Tibial artery (tissue), 4 donors: ENCODE data around the gene KCNK1.

Experiments
- DNase-seq, 2 donors: peaks; one replicate each; pipeline ENCODE4 v3.0.0-alpha.2; 2019
- H3K27ac ChIP-seq, 2 donors: fragments of 200-600 bp; sonication (generic) in 1 of 2; 1 replicate in 1 of 2; 2 replicates in 1 of 2; pipeline ENCODE4 v1.5.1; 2018 to 2019; ENCODE audit warnings: mild to moderate bottlenecking in 1 of 2
- H3K27me3 ChIP-seq, 2 donors: fragments of 200-600 bp; sonication (generic) in 1 of 2; one replicate each; pipeline versions ENCODE4 v1.5.1 to v1.6.0; 2016 to 2019
- H3K36me3 ChIP-seq, 3 donors: fragments of 200-600 bp; sonication (generic) in 2 of 3; one replicate each; pipeline ENCODE4 v1.5.1; 2016 to 2019; ENCODE audit warnings: mild to moderate bottlenecking in 2 of 3
- H3K4me1 ChIP-seq, 4 donors: fragments of 200-600 bp; sonication (generic) in 2 of 4; 1 replicate in 3 of 4; 2 replicates in 1 of 4; pipeline ENCODE4 v1.5.1; 2016 to 2019
- H3K4me3 ChIP-seq, 2 donors: fragments of 200-600 bp; sonication (generic) in 1 of 2; 1 replicate in 1 of 2; 2 replicates in 1 of 2; pipeline ENCODE4 v1.5.1; 2018 to 2019; ENCODE audit warnings: mild to moderate bottlenecking in 2 of 2
- H3K9me3 ChIP-seq, 3 donors: fragments of 200-600 bp; sonication (generic) in 1 of 3; one replicate each; pipeline ENCODE4 v1.5.1; 2016 to 2019
- intact Hi-C: fragments of 100-400 bp; cut with DNase I; formaldehyde crosslinking; loops from one replicate; pipeline ENCODE4 v1.15.0; 2023; ENCODE audit warnings: low total_unique reads
- TF ChIP-seq, protein P1 (sequence below), 2 experiments: fragments of 200-600 bp in 1 of 2; fragments of 450-650 bp in 1 of 2; IDR thresholded peaks; one replicate each; pipeline ENCODE4 v1.5.1; 2017 to 2019; ENCODE audit warnings: antibody characterized with exemption in 2 of 2, mild to moderate bottlenecking in 1 of 2, moderate library complexity in 1 of 2

The KCNK1 gene

DNA sequence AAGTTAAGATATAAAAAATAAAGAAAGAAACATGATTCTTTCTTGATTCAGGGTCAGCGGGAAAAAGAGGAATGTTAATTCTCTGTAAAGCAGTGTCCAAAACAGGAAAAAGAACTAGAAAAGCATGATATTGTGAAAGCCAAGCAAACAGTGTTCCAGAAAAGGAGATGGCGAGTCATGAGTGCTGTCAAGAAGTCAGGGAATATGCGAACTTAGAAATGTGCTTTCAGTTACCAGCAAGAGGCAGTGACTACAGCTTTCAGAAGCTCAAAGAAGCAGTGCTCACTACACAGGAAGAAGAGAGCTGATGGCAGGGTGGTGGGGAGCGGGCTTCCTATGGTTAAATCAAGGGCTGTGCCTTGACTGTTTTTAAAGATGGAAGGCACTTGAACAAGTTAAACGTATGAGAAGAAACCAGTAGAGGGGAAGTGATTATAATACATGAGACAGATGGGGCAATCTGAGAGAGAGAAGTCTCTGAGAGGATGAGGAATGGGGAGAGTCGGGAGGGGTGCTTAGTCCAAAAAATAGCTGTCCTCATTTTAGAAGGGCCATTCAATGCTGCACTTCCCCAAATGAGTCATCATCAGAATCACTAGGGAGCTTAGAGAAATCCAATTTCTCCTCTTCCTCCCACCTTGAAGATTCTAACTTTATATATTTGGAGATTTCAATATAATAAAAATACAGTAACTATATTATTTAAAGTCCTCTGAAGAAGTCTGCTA is 90.4 kb downstream of the KCNK1 start:
- TF ChIP-seq, protein P1, sequence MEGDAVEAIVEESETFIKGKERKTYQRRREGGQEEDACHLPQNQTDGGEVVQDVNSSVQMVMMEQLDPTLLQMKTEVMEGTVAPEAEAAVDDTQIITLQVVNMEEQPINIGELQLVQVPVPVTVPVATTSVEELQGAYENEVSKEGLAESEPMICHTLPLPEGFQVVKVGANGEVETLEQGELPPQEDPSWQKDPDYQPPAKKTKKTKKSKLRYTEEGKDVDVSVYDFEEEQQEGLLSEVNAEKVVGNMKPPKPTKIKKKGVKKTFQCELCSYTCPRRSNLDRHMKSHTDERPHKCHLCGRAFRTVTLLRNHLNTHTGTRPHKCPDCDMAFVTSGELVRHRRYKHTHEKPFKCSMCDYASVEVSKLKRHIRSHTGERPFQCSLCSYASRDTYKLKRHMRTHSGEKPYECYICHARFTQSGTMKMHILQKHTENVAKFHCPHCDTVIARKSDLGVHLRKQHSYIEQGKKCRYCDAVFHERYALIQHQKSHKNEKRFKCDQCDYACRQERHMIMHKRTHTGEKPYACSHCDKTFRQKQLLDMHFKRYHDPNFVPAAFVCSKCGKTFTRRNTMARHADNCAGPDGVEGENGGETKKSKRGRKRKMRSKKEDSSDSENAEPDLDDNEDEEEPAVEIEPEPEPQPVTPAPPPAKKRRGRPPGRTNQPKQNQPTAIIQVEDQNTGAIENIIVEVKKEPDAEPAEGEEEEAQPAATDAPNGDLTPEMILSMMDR (IDR thresholded peaks at IDR 0.05), result no peak
- H3K36me3 ChIP-seq, result no peaks in the 10 kb centered on the region
- DNase-seq, result no peak
- H3K4me1 ChIP-seq, result peaks cover 0 to 23% (median 17%) of the 10 kb centered on the region in 4 donors
- no peaks in the 10 kb centered on the region for H3K27me3 ChIP-seq
- no peaks in the 10 kb centered on the region for H3K9me3 ChIP-seq
- intact Hi-C loops, result no loop called here
- no peak overlapping the region for H3K4me3 ChIP-seq
- H3K27ac ChIP-seq, result no peak overlapping the region

DNA sequence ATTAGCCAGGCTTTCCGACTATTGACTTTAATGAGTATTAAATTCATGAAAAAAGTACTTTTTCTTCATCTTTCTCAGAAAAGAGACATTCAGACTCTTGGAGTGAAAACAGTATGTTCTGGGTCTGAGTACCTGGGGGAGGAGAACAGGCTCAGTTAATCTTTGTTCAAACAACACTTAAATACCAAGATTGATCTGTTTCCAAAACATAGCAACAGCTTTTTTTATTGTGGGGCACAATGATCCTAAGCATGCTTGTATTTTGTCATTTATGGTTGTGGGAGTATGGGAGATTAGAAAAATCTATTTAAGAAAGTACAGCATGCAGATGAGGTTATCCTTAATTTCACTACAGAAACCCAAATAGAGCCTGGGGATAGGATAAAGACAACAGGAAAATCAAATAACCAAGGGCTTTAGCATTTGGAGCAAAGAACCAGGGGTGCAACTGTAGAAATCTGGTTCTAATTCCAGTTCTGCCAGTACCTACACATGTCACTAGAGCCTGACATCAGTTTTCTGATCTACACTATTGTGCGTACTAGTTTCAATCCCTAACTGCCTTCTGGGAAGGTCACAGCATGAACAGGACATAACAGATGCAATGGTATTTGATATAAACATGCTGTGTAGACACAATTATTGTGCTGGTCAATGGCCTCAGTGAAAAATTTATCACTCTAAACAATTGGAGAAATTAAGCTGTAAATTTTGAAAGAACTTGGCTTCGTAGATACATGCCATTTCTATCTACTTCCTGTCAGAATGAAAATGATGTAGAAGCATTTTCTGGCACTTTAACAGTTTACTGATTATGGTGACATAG is 91.2 kb downstream of the KCNK1 start:
- Histone ChIP-seq H3K27ac (no peak overlapping the region), H3K27me3 (no peaks in the 10 kb centered on the region), H3K4me1 (peaks cover 0 to 23% (median 17%) of the 10 kb centered on the region in 4 donors), H3K36me3 (no peaks in the 10 kb centered on the region), H3K9me3 (no peaks in the 10 kb centered on the region), H3K4me3 (no peak overlapping the region)
- TF ChIP-seq, protein P1 (IDR thresholded peaks at IDR 0.05), result no peak
- DNase-seq, result no peak
- intact Hi-C loops, result no loop called here

DNA sequence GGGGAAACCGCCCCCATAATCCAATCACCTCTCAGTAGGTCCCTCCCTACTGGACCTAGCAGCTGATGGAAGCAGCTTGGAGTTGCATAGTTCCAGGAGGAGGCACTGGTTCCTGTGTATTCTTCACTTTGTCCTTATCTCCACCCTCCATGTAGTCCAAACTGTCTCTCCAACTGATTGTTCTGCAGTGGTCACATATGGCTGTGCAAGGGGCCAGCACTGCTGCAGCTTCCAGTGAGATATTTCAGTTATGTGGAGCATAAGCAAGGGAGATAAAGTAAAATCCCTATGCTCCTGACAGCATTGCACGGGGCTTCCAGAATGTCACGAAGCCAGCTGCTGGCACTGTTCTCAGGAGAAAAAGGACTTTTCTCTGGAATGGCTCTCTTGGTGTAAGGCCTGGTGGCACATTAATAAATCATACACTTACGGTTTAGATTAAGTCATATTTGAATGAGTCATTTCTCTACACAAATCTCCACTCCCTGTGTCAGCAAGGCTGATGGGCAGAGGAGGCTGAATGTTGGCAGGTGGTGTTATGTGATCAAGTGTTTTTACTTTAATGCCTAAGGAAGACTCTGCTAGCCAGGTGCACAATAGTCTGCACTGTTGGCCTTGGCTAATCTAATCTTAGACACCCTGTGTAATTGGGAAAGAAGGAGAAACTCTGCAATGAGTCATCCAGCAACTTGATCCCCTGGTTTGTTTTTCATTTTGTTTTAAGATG is 93.4 kb downstream of the KCNK1 start:
- peaks cover 0 to 23% (median 17%) of the 10 kb centered on the region in 4 donors for H3K4me1 ChIP-seq
- H3K36me3 ChIP-seq, result no peaks in the 10 kb centered on the region
- peak overlapping the region in 1 of 2 donors; percentile 39 for H3K27ac ChIP-seq
- H3K9me3 ChIP-seq, result no peaks in the 10 kb centered on the region
- DNase-seq, result no peak
- no peak overlapping the region for H3K4me3 ChIP-seq
- H3K27me3 ChIP-seq, result no peaks in the 10 kb centered on the region
- intact Hi-C loops, result no loop called here
- TF ChIP-seq, protein P1 (IDR thresholded peaks at IDR 0.05), result no peak

DNA sequence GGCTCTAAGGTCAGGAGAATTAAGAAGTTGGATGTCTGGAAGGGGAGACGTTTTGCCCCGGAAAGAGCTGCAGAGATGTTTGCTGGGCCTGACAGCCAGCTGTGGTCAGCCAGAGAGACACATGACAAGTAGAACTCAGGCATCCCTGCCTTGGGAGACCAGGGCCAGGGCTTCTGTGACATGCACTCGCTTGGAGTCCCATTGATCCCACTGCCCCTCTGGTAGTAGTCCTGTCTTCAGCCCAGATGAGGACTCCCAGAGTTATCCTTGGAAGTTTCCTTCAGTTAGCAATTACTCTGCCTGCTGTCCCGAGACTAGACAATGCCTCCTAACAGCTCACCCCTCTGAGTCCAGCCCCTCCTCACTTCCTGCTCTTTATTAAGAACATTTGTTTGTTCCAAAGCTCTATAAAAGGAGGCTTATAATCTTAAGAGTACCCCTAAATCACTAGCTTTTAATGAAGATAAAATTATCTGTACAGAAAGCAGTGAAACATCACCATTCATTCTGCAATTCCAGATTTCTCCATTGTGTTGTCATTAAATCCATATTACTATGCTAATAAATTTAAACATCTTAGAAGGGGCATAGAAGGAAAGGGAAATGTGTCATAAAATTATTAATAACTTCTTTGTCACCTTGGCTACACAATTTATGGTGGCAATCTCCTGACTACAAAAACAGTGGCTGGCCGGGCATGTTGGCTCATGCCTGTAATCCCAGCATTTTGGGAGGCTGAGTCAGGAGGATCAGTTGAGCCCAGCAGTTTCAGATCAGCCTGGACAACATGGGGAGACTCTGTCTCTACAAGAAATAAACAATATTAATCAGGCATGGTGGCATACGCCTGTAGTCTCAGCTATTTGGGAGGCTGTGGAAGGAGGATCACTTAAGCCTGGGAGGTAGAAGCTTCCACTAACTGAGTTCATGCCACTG is 94.2 kb downstream of the KCNK1 start:
- Histone ChIP-seq H3K9me3 (no peaks in the 10 kb centered on the region), H3K4me3 (no peak overlapping the region), H3K27me3 (no peaks in the 10 kb centered on the region), H3K4me1 (peaks cover 0 to 23% (median 17%) of the 10 kb centered on the region in 4 donors), H3K36me3 (no peaks in the 10 kb centered on the region), H3K27ac (peak overlapping the region in 1 of 2 donors; percentile 39)
- intact Hi-C loops, result no loop called here
- TF ChIP-seq, protein P1 (IDR thresholded peaks at IDR 0.05), result no peak
- DNase-seq, result no peak

DNA sequence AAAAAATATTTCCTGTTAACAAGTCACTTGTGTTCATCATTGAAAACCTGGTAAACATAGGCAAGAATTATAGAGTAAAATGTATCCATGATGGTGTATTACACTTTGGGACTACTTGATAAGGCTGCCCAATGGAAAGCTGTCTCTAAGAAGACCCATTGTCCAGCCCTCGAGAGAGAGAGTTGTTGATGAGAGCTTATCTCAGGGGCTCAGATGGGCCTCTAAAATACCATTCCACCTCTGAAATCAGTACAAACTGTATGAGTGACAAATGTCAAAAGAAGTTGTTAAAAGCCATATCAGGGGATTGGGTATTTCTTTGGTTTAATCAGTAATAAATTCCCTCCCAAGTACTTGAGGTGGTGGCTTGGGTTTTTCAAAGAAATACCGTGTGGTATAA is 96.1 kb downstream of the KCNK1 start:
- Histone ChIP-seq H3K4me3 (no peak overlapping the region), H3K4me1 (peaks cover 0 to 18% (median 14%) of the 10 kb centered on the region in 4 donors), H3K27ac (no peak overlapping the region), H3K9me3 (no peaks in the 10 kb centered on the region), H3K27me3 (no peaks in the 10 kb centered on the region), H3K36me3 (no peaks in the 10 kb centered on the region)
- DNase-seq, result no peak
- intact Hi-C loops, result loop anchor here (10.0 kb wide), 1 partner anchor 1595 kb away; no protein-coding TSS in a partner anchor
- TF ChIP-seq, protein P1 (IDR thresholded peaks at IDR 0.05), result no peak
